Measurements from ENCODE around the gene E2F6.

The E2F6 gene

DNA sequence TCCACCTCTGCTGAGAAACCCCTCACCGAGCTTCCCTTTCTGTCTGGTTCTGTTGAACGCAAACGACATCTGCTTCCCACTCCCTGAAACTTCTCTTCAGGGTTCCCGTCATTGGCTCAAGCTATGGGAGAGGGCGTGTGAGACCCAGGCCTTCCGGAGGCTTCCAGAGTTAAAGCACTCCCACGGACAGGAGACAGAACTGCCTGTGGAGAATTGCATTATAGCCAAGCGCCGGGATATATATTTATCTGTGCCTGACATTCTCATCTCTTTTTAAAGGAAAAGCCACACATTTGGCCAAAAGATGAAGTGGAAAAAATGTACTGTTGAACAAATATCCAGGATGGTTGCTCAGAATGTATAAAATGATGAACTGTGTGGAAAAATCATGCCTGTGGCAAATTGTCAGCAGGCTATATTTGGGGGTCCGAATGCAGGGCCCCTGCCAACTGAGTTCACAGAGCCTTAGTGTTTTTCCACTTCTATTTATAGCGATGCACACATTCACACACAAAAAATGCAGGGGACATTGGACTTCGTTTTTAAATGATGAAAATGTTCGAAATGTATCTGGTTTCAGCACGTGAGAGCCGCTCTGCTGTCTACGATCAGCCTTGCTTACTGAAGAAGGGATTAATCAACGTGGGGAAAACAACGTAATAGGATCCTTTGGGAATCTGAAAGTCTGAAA is 59.5 kb downstream of the E2F6 start:
- TF ChIP-seq, protein P1, sequence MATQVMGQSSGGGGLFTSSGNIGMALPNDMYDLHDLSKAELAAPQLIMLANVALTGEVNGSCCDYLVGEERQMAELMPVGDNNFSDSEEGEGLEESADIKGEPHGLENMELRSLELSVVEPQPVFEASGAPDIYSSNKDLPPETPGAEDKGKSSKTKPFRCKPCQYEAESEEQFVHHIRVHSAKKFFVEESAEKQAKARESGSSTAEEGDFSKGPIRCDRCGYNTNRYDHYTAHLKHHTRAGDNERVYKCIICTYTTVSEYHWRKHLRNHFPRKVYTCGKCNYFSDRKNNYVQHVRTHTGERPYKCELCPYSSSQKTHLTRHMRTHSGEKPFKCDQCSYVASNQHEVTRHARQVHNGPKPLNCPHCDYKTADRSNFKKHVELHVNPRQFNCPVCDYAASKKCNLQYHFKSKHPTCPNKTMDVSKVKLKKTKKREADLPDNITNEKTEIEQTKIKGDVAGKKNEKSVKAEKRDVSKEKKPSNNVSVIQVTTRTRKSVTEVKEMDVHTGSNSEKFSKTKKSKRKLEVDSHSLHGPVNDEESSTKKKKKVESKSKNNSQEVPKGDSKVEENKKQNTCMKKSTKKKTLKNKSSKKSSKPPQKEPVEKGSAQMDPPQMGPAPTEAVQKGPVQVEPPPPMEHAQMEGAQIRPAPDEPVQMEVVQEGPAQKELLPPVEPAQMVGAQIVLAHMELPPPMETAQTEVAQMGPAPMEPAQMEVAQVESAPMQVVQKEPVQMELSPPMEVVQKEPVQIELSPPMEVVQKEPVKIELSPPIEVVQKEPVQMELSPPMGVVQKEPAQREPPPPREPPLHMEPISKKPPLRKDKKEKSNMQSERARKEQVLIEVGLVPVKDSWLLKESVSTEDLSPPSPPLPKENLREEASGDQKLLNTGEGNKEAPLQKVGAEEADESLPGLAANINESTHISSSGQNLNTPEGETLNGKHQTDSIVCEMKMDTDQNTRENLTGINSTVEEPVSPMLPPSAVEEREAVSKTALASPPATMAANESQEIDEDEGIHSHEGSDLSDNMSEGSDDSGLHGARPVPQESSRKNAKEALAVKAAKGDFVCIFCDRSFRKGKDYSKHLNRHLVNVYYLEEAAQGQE (IDR thresholded peaks at IDR 0.05; ENCODE audit: insufficient read depth in 1 of 2, low read depth in 2 of 2, low read length in 2 of 2) = no peak
- TF ChIP-seq TAF1 (IDR thresholded peaks at IDR 0.05; ENCODE audit: borderline replicate concordance, insufficient read depth, low read length) (no peak), SIN3A (IDR thresholded peaks at IDR 0.05; ENCODE audit: borderline replicate concordance, insufficient read depth, low read length) (no peak)

DNA sequence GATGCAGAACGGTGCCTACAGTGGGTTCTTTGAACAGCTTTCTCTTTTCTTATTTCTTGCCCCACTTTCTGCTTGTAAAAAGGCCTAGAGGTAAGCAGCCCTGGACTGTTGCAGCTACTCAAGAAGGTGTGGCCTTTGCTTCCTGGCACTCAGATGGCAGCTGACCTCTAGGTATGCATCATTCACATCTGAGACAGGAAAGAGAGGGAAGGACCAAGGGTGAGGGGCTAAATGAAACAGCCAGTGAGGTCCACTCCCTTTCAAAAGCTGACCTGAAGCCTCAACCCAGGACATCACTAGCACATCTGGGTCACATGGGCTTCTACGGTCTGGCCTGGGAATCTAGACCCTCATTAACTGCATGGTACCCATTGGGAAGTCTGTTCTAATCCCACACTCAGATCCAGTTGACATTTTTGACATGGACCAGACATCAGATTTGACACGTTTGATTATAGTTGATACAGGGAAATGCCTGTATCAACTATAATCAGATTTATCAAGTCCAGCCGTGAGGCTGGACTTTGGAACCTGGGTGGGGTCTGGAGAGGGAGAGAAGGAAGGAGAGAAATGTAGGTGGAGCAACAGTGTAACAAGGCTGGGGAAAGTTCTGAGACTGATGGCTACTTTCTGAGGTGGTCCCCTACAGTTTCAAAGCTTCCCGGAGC is 60.2 kb downstream of the E2F6 start:
- TF ChIP-seq SIN3A (IDR thresholded peaks at IDR 0.05; ENCODE audit: borderline replicate concordance, insufficient read depth, low read length) = no peak
- TF ChIP-seq, protein P1 (IDR thresholded peaks at IDR 0.05; ENCODE audit: insufficient read depth in 1 of 2, low read depth in 2 of 2, low read length in 2 of 2) = no peak
- TF ChIP-seq POLR2AphosphoS5 (IDR thresholded peaks at IDR 0.05; ENCODE audit: low read depth, low read length) = no peak
- no peak for TF ChIP-seq TAF1 (IDR thresholded peaks at IDR 0.05; ENCODE audit: borderline replicate concordance, insufficient read depth, low read length)
- TF ChIP-seq FOXP2 (optimal IDR thresholded peaks at IDR 0.05; ENCODE audit: borderline replicate concordance, extremely low read depth, extremely low read length, insufficient read depth) = no peak

DNA sequence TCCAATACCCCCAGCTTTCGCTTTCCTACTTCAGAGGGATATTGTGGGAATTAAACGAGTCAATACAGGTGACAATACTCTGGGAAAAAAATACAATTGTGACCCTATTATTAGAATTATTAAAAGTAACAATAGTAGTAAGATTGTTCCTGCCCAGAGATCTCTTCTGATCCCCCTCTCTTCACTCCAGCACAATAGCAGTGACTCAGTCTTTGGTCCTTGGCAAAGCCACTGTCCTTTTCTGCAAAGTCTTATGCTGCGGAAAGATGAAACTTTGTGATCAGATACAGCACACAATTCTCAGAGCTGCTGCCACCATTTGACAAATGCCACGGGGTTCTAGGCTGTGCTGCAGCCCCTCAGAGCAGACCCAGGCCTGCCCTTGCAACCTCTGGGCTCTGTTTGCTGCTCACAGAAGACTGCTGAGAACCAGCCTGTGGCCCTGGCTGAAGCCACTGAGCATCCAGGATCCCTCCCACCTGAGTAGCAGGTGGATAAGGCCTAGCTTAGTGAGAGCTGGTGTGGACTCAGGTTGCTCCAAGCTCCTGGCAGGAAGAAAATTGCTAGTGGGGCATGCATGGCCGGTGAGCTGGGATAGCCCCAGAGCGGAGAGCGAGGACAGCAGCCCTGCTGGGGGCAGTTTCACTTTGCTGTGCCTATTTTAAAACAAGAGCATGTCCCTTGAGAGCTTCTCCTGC is 61.4 kb downstream of the E2F6 start:
- TF ChIP-seq FOXP2 (optimal IDR thresholded peaks at IDR 0.05; ENCODE audit: borderline replicate concordance, extremely low read depth, extremely low read length, insufficient read depth) = no peak

DNA sequence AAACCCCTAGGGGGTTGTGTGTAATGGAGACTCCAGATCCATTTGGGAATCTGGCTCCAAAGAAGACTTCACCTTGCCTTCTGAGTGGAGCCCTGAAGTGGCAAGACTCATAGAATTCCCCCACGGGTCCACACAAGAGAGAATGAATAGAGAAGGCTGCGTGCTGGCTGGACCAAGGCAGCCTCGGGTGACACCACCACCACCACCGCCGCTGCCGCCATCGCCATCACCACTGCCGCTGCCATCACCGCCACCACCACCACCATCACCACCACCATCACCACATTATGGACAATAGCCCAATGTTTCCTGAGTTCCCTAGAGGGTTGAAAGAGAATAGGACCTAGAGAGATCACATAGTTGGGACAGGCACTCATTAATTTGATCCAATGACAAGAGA is 63.5 kb downstream of the E2F6 start:
- TF ChIP-seq SIN3A (IDR thresholded peaks at IDR 0.05; ENCODE audit: borderline replicate concordance, insufficient read depth, low read length) (no peak), POLR2AphosphoS5 (IDR thresholded peaks at IDR 0.05; ENCODE audit: low read depth, low read length) (no peak), FOXP2 (optimal IDR thresholded peaks at IDR 0.05; ENCODE audit: borderline replicate concordance, extremely low read depth, extremely low read length, insufficient read depth) (no peak), TAF1 (IDR thresholded peaks at IDR 0.05; ENCODE audit: borderline replicate concordance, insufficient read depth, low read length) (no peak)
- TF ChIP-seq, protein P1 (IDR thresholded peaks at IDR 0.05; ENCODE audit: insufficient read depth in 1 of 2, low read depth in 2 of 2, low read length in 2 of 2) = no peak

DNA sequence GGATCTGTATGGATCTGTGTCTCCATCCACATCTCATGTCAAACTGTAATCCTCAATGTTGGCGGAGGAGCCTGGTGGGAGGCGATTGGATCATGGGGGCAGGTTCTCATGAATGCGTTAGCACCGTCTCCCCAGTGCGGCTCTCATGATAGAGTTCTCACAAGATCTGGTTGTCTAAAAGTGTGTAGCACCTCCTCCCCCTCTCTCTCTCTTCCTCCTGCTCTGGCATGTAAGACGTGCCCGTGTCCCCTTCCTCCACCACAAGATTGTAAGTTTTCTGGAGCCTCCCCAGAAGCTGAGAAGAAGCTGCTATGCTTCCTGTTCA is 66.6 kb downstream of the E2F6 start:
- TF ChIP-seq TAF1 (IDR thresholded peaks at IDR 0.05; ENCODE audit: borderline replicate concordance, insufficient read depth, low read length) (no peak), FOXP2 (optimal IDR thresholded peaks at IDR 0.05; ENCODE audit: borderline replicate concordance, extremely low read depth, extremely low read length, insufficient read depth) (no peak), POLR2AphosphoS5 (IDR thresholded peaks at IDR 0.05; ENCODE audit: low read depth, low read length) (no peak), SIN3A (IDR thresholded peaks at IDR 0.05; ENCODE audit: borderline replicate concordance, insufficient read depth, low read length) (no peak)
- TF ChIP-seq, protein P1 (IDR thresholded peaks at IDR 0.05; ENCODE audit: insufficient read depth in 1 of 2, low read depth in 2 of 2, low read length in 2 of 2) = no peak

All from PFSK-1 (cell line).